ENCODE results near the gene ALPP.
A peak's percentile ranks its signal among the peaks of the same experiment; 100 is the strongest.
"Not testable (repeated sequence)": the region's sequence is repeated elsewhere in the genome, so short reads cannot be mapped to it uniquely, and the experiment has no call there.

The ALPP gene

DNA sequence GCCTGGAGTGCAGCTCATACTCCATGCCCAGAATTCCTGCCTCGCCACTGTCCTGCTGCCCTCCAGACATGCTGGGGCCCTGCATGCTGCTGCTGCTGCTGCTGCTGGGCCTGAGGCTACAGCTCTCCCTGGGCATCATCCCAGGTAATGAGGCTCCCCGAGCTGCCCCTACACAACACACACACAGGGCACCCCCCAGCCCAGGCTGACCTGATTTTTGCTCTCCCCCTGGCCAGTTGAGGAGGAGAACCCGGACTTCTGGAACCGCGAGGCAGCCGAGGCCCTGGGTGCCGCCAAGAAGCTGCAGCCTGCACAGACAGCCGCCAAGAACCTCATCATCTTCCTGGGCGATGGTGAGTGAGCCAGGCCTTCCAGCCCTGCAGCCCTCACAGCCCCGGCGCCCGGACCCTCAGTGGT, at the start of gene ALPP:
Gene ALPP, plus strand, starts transcription at position 17 of the 417 bp plus-strand sequence. Its CDS starts 52 bp downstream, at position 69.
- not testable (repeated sequence) for DNase-seq

DNA sequence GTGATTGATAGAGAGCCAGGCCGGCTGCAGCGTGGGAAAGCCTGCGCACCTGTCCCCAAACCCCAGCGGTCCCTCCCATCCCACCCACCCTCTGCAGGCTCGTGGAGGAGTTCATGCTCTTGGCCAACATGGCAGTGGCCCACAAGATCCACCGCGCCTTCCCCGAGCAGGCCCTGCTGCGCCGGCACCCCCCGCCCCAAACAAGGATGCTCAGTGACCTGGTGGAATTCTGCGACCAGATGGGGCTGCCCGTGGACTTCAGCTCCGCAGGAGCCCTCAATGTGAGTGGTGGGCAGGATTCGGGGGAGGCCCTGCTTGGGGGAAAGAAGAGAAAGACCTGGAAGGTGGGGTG, 48.9 kb upstream of the ALPP start:
- no peak for DNase-seq

DNA sequence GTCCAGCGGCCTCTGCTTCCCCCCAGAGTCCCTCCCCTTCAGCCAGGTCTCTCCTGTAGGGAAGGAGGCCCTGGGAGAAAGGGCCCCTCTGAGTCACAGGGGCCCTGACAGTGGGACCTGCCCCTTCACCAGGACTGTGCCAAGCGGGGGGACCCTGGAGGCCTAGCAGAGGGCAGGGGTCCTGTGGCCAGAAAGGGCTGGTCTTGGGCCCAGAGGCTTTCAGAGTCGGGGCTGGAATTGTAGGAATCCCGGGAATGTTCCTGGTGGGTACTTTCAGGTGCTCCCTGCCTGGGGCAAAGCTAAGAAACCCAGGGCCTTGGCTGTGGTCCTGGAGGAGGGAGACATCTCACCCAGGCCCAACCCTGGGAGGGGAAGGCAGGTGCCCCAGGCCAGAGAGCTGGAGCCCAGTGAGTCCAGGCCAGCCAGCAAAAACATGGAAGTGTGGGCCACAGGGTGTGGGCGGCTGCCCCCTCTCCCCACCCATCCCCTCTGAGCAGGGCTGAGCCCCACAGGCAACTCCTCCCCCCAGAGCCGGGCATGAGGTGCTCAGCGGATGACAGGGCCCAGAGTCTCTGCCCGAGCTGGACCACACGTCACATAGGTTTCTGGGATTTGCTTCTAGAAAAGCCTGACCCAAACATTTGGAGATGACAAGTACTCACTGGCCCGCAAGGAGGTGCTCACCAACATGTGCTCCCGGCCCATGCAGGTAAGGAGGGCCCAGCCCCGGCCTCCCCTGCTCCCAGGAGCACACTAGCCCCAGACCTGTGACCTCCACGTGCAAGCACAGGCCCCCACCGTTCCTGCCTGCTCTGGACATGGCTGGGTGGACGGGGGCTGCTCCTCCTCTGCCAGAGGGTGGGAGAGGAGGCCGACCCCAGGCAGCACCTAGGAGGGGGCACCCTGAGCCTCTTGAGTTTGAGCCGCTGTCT, 48.2 kb upstream of the ALPP start:
- DNase-seq = peak; percentile 15

DNA sequence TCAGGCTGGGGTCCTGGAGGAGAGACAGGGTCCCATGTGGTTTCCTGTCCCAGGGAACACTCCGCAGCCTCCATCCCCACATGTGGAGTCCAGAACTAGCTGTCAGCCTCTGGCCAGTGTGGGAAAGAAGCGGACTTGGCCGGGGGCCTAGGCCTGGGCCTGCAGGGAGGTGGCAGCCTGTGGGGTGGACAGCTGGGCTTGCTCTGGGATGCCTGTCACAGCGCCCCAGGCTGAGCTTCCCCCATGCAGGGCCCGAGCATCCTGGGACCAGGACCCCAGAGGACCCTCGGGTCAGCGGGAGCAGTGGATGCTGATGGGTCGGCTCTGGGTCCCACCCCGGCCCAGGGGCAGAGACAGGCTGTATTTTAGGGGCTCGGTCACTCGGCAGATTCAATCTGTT, 47.5 kb upstream of the ALPP start:
- DNase-seq = peak; percentile 14

DNA sequence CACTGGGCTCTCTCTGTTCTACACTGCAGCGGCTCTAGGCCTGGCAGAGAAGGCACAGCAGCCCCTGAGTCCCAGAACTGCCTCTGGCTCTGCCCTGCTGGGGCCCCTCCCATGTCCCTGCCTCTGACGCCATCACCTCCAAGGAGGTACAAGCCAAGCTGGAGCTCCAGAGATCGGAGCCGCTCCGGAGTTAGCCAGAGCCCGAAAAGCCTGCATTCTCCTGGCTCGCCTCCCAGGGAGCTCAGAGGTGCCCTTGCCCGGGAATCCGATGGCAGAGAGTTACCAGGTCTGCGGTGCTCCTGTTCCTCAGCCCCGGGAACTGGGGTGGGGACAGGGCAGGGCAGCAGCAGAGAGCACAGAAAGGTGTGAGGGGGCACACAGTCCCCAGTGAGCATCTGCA, 46.9 kb upstream of the ALPP start:
- DNase-seq = peak; percentile 8

DNA sequence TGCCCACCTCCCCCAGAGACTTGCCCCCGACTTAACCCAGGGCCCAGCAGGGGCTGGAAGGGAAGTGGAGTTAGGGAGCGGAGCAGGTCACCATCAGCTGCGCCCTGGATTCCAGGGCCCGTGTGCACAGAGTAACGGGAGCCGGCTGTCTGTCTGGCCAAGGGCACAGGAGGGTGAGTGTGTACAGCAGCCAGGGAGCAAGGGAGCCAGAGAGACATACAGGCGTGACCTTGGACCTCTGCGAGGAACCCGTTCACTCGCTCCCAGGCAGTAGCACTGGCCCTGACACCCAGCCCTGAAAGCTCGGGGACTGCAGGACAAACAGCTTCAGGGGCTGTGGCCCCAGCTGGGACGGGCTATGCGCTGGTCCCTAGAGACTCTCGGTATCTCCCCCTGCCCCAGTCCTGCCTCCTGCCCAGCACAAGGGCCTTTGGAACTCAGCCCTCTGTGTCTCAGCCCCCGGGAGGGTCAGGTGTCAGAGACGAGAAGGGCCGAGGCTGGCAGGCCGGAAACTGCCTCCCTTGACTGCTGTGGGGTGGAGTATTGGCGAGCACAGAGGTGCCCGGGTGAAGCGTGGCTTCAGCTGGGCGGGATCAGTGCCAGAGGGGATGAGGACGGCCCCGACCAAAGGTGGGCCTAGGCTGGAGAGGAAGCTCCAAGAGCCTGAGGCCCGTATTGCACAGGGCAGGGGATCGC, 46.2 kb upstream of the ALPP start:
- DNase-seq = peak; percentile 10

DNA sequence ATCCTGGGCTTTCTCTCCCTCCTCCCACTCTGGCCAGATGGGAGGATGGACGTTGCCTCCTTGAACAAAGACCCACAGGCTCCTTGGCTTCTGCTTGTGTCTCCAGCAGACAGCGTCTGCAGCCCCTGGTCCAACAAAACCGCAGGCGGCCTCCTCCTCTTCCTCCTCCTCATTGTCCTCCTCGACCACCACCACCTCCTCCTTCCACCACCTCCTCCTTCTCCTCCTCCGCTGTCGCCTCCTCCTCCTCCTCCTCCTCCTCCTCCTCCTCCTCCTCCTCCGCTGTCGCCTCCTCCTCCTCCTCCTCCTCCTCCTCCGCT, 45.7 kb upstream of the ALPP start:
- DNase-seq = no peak

DNA sequence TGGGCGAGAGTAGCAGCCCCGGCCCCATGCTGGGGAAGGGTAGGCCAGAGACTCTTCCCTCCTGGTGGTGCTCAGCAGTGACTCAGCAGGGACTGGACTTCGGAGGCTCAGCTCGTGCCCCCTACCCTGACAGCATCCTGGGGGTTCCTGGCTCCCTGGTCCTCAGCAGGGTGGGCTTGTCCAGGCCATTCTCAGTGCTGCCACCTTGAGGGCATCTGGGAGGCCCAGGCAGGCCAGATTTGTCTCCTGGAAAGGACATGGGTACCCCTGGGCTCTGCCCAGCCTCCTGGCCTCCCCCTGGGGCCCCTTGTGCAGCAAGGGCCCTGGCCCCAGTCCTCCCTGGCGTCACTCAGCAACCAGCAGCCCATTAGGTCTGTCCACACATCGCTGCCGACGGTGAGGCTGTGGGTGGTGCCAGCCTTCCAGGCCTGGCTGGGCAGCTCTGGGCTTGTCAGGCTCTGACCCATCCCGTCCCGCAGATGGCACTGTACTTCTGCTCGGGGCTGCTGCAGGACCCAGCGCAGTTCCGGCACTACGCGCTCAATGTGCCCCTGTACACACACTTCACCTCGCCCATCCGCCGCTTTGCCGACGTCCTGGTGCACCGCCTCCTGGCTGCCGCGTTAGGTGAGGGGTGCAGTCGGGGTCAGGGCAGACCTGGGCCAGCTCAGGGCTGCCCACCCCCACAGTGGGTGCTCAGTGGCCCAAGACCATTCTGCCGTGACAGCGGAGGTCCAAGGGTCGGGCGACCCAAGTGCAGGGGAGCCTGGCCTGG, 45.0 kb upstream of the ALPP start:
- peak; percentile 16 for DNase-seq

DNA sequence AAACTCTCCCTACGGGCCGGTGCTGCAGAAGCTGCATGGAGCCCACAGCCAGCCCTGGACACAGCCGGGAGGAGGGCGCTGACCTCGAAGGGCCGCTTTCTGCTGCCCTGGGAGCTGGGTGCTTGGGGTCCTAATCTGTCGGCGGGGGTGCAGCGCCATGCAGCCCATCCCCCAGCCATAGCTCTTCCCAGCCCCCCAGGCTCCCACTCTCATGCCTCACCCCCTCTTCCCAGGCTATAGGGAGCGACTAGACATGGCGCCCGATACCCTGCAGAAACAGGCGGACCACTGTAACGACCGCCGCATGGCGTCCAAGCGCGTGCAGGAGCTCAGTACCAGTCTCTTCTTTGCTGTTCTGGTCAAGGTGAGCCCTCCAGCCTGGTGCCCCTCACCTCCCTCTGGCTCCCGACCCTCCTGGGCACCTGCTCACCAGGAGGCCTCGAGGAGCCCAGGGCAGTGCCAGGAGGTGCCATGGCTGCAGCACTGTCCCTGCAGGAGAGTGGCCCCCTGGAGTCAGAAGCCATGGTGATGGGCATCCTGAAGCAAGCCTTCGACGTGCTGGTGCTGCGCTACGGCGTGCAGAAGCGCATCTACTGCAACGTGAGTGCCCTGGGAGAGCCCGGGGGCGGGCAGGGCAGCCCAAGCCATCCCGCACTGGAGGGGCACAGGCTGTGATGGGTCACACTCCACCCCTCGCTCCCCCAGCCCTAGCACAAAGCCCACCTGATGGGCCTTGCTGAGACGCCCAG, 44.2 kb upstream of the ALPP start:
- DNase-seq = peak; percentile 12

DNA sequence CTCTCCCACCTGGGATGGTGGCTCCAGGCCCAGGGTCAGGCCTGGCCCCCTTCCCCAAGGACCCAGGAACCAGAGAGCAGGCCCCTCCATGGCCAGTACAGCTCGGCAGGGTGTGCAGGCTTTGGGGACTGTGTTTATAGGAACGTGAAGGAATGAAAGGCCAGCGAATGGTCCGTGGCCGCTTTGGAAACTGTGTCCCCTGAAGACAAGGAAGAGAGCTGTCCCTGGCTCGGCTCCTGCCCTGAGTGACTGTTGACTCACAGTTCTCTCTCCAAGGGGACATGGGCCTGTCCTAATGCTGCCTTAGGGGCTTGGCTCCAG, 43.7 kb upstream of the ALPP start:
- DNase-seq = peak; percentile 4

DNA sequence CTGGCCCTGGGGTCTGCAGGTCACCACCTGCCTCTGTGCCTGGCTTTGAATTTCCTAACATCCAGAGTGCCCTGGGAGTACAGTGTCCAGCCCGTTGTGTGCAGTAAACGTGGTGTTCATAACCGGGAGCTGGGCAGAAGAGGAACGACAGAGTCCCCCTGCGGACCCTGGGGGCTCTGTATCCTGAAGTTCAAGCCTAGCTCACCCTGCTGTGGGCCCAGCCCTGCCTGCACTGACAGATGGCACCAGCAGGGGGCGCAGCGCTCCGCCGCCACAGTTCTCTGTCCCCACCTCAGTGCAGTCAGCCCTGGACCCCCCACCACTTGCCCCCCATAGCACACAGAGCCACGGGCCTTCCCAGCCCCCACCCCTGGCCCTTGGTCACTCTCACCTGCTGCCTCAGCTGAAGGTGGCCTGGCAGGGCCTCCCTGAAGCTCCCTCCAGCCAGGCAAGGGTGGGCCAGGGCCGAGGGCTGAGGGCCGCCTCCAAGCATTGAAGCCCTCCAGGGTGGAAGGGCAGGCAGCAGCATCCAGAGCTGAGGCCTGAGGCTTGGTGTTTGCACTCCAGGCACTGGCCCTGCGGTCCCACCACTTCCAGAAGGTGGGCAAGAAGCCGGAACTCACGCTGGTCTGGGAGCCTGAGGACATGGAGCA, 43.2 kb upstream of the ALPP start:
- peak; percentile 22 for DNase-seq

DNA sequence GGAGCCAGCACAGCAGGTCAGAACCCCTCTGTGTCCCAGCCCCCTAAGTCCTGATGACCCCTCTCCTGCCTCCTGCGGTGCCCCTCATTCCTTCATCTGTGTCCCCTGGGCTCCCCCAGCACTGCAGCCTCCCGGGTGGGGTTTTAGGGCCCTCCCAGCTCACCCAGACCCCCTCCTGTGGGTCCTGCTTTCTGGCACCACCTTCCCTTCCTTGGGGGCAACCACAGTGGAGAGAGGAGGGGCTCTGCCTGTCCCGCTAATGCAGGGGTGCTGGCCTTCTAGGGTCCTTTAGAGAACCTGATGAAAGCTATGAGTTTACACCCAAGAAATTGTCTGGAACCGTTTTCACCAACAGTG, 42.7 kb upstream of the ALPP start:
- DNase-seq = no peak

DNA sequence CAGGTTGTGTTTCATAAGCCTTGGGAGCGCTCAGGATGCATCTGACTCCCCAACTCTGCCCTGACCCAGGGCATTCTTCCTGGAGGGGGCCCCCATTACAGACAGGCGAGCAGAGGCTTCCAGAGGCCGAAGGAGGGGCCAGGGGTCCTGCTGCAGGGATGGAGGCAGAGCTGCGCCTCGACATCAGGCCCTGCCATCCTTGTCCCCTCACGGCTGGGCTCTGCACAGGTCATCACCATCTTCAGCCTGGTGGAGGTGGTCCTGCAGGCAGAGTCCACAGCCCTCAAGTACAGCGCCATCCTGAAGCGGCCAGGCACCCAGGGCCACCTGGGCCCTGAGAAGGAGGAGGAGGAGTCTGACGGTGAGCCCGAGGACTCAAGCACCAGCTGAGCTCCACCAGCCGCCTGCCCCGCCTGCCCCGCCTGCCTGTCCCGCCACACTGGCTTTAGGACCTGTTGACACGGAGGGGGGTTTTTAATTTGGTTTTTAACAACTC, 42.3 kb upstream of the ALPP start:
- DNase-seq = peak; percentile 6

DNA sequence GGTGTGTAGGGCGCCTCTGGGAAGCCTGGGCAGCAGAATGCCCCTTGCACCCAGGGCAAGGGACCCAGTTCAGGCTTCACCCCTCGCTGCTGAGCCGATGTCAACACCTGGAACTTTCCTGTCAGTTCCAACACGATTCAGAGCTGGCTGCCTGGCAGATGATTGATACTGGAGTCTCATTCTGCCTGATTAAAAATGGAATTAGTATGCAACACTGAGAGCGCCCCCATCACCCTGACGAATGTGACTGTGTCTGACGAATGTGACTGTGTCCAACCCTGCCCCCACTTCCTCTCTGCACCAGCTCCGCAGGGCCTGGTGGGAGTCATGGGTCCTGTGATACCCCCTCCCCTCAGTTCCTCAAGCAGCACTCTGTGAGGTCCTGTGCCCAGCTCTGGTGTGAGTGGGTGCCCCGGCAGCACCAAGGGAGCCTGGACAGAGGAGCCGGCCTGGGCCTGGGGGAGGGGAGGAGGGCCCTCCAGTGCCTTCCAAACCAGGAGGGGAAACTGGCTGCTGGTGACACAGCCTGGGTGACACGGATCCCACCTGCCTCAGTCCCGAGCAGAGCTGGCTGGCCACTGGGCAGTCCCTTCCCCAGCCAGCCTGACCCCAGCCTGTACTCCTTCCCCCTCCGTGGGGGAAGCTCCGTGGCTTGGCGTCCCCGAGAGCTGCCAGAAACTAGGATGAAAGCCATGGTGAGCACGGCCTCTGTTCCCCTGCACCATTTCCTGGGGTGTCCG, 41.4 kb upstream of the ALPP start:
- DNase-seq = peak; percentile 10

DNA sequence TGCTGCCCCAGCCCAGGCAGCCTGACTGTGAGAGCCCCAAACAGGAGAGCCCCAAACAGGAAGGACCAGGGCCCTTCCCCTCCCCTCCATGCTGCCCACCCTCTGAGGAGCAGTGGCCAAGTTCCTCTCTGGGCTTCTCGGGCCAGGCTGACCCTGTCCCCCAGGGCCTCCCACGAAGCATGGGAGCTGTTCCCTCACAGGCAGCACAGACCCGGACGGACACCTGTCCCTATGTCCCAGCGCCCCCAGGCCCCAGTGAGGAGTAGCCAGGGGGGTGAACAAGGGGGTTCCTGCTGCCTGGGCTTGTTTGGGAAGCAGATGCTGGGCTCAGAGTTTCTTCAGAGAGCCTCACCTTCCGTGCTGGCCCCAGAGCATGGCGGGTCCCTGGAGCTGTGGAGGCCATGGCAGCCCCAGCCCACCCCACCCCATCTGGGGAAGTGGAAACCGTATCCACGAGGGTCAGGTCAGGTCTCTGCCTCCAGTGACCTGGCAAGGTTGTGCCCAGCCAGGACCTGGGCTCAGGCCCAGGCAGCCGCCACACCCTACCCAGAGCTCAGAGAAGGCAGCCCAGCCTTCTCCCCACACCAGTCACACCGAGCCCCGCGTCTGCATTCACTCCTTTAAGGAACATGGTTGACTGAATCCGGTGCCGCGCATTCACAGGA, 40.3 kb upstream of the ALPP start:
- peak; percentile 8 for DNase-seq

DNA sequence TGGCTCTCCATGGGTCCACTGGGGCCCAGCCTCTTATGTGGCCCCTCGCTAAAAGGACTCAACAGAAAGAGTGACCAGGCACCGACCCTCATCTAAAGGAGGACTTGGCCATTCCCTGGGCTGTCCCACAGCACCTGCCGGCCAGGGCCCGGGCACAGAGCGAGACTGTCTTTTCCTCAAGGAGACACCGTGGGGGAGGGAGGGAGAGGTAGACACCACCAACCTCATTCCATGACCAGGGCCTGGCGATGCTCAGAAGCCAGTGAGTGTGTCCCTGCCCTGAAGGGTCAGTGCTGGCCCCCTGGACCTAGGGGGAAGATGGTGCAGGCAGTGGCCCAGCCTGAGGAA, 39.8 kb upstream of the ALPP start:
- DNase-seq = peak; percentile 11

DNA sequence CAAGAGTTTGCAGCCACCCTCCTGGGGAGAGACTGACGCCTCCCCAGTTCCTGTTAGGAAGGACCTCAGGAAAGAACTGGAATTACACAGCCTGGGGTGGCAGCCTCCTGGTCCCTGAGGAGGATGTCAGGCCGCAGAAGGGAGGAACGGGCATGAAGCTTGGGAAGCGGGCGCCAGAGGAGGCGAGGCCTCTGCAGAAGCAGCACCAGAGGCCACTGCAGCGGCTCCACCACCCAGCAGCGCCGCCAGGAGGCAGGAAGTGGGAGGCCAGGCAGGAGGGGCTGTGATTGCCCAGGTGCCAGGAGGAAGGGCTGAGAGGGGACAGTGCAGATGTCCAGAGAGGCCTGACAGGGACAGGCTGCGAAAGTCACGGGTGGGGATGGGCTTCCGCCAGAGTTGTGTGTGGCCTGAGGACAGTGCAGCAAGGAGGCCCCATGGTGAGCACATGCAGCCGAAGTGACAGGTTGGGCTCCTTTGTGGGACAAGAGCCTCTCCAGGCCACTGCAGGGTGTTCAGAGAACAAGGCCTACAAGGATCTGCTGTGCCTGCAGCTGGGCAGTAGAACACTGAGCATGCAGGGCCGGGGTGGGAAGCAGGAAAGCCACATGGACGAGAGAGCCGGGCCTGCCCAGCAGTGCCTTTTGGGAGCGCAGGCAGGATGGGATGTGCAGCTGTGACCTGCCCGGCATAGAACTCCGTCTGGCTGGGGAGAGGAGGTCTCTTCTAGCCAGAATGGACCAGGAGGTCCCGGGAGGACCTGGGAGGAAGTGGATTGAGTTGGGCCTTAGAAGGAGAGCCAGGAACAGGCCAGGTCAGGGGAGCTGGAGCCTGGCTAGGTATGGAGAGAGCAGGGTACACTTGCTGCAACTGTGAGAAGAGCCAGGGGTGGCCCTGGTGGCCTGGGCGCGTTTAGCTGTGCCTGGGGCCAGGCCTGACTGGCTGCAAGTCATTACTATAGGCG, 39.1 kb upstream of the ALPP start:
- DNase-seq = peak; percentile 17

DNA sequence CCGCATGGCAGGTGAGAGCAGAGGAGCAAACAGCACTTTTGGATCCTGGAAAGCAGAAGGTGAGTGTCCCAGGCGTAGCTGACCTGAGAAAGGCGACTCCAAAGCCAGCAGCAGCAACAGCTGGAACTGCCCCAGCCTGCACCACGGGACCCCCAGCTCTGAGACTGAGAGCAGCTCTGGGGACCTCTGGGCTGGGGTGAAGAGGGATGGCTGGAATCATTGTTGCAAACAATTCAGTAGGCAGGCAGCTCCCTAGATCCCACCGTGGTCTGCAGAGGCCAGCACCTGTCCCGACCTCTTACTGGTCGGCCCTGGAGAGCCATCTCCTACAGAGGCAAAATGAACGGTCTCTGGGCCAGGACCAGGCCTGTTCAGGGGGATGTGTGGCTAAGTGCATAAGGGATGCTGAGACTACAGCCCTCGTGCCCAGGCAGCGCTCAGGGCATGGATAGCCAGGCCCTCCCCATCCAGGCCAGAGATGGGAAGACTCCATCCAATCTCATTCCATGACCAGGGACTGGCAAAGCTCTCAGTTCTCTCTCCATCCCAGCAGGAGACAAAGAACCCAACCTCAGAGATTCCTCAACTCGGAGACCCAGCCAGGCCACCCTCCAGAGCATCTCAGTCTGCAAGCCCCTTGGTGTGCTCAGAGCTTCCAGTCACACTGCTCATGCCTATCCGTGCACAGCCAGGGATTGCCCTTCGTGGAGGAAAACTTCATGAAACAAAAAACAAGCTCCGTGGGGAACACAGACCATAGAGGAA, 38.2 kb upstream of the ALPP start:
- peak; percentile 8 for DNase-seq

DNA sequence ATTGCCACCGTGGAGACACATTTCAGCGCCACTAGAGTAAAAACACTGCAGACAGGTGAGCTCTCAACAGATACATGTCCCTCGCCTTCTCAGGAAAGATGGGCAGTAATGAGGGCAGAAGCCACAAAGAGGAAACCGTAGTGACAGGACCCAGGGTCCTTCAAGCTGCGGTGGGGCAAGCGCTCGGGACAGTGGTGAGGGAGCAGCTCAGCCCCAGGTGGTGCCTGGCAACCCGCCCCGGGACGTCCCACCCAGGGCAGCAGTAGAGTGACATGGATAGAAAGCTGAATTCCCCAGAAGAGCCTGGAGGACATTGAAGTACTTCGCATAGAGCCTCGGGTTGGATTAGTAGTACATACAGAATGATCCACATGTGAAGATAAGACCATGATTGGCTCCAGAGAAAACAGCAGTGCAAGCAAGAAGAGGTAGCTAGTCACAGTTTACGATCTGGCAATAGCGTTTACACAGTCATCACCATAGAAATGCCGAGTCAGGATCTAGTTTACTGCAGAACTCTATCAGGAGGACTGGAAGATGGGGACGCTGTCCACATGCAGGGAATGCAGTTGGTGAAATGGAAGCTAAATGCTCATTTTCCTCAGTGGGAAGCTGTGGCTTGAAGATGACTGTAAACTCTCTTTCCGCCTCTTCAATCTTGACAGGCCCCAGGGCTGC, 37.4 kb upstream of the ALPP start:
- DNase-seq = no peak

Data from activated T-cell treated with anti-CD3 and anti-CD28 coated beads, Interleukin-2, amount 50 U/mL, for 1 hour (primary cell).